CD14-positive monocyte (primary cell): ENCODE data around the gene LRRC7. TPM values are rescaled to one million over a fixed set of nuclear protein-coding genes. Genes with fewer than 3 reads are reported as not detected.

Source experiments
- DNase-seq, 3 donors: peaks; one replicate each; pipeline ENCODE4 v3.0.0-alpha.2; 2011 to 2022
- H2AFZ ChIP-seq: 2 replicates; pipeline ENCODE4 v1.6.0; 2012; ENCODE audit warnings: mild to moderate bottlenecking, low read depth, low read length, inconsistent platforms; ENCODE audit not compliant: insufficient read depth, poor library complexity, severe bottlenecking
- H3K27ac ChIP-seq, 2 donors: 1 replicate in 1 of 2; 2 replicates in 1 of 2; pipeline ENCODE4 v1.5.1; 2012 to 2013; ENCODE audit warnings: low read length in 2 of 2, control low read depth in 1 of 2, inconsistent platforms in 1 of 2, low read depth in 1 of 2, mild to moderate bottlenecking in 1 of 2
- H3K27me3 ChIP-seq, 2 donors: one replicate each; pipeline versions ENCODE4 v1.6.0 to v1.6.1; 2011 to 2013; ENCODE audit warnings: low read length in 2 of 2; ENCODE audit not compliant: control insufficient read depth in 2 of 2, insufficient read depth in 2 of 2
- H3K36me3 ChIP-seq, 2 donors: replicated peaks in 1 of 2; 1 replicate in 1 of 2; 2 replicates in 1 of 2; pipeline versions ENCODE4 v1.5.1 to v1.6.1; 2012 to 2013; ENCODE audit warnings: low read length in 2 of 2, control low read depth in 1 of 2, inconsistent platforms in 1 of 2, mild to moderate bottlenecking in 1 of 2; ENCODE audit not compliant: insufficient read depth in 2 of 2, control insufficient read depth in 1 of 2
- H3K4me1 ChIP-seq, 2 donors: 1 replicate in 1 of 2; 2 replicates in 1 of 2; pipeline versions ENCODE4 v1.5.1 to v1.6.1; 2012 to 2013; ENCODE audit warnings: low read length in 2 of 2, control low read depth in 1 of 2, inconsistent platforms in 1 of 2, mild to moderate bottlenecking in 1 of 2, moderate library complexity in 1 of 2; ENCODE audit not compliant: insufficient read depth in 2 of 2, control insufficient read depth in 1 of 2
- H3K4me2 ChIP-seq: replicated peaks from 2 replicates; pipeline ENCODE3; 2012; ENCODE audit warnings: low read length, moderate library complexity, mild to moderate bottlenecking; ENCODE audit not compliant: poor library complexity, severe bottlenecking; ENCODE audit errors: extremely low read depth
- H3K4me3 ChIP-seq, 3 experiments: fragments of 200-600 bp in 1 of 3; sonication (generic) in 1 of 3; replicated peaks in 1 of 3; 1 replicate in 2 of 3; 2 replicates in 1 of 3; pipeline ENCODE4 v1.5.1; 2011 to 2013; ENCODE audit warnings: low read length in 3 of 3, mild to moderate bottlenecking in 3 of 3, control low read depth in 2 of 3, low read depth in 2 of 3, inconsistent platforms in 1 of 3, moderate library complexity in 1 of 3
- H3K79me2 ChIP-seq: 2 replicates; pipeline ENCODE4 v1.6.0; 2012; ENCODE audit warnings: mild to moderate bottlenecking, control low read depth, inconsistent platforms, low read length, moderate library complexity; ENCODE audit not compliant: insufficient read depth
- H3K9ac ChIP-seq: 2 replicates; pipeline ENCODE4 v1.6.0; 2017; ENCODE audit warnings: low read length, mild to moderate bottlenecking; ENCODE audit not compliant: insufficient read depth, poor library complexity, severe bottlenecking
- H3K9me3 ChIP-seq, 2 donors: replicated peaks in 1 of 2; 1 replicate in 1 of 2; 2 replicates in 1 of 2; pipeline versions ENCODE4 v1.5.1 to v1.6.1; 2012 to 2013; ENCODE audit warnings: low read length in 2 of 2, control low read depth in 1 of 2; ENCODE audit not compliant: control insufficient read depth in 1 of 2, insufficient read depth in 1 of 2
- H4K20me1 ChIP-seq: 2 replicates; pipeline ENCODE4 v1.6.0; 2012; ENCODE audit warnings: mild to moderate bottlenecking, low read length, control low read depth, moderate library complexity; ENCODE audit not compliant: insufficient read depth
- H3K27ac Mint-ChIP-seq, 7 donors: one replicate each; pipeline ENCODE4 v1.8.0; 2020; ENCODE audit warnings: mild to moderate bottlenecking in 7 of 7, mixed read lengths in 7 of 7, moderate library complexity in 6 of 7, inconsistent platforms in 2 of 7
- H3K27me3 Mint-ChIP-seq, 3 donors: one replicate each; pipeline ENCODE4 v1.8.0; 2021 to 2022; ENCODE audit warnings: low read depth in 3 of 3, mild to moderate bottlenecking in 3 of 3, mixed read lengths in 3 of 3, moderate library complexity in 3 of 3, inconsistent platforms in 1 of 3
- H3K36me3 Mint-ChIP-seq, 2 donors: one replicate each; pipeline ENCODE4 v1.8.0; 2020; ENCODE audit warnings: mixed read lengths in 2 of 2, inconsistent platforms in 1 of 2, mild to moderate bottlenecking in 1 of 2
- H3K4me1 Mint-ChIP-seq: one replicate; pipeline ENCODE4 v1.8.0; 2020; ENCODE audit warnings: mild to moderate bottlenecking, mixed read lengths
- H3K4me3 Mint-ChIP-seq, 2 donors: one replicate each; pipeline ENCODE4 v1.8.0; 2020; ENCODE audit warnings: mild to moderate bottlenecking in 2 of 2, mixed read lengths in 2 of 2, moderate library complexity in 1 of 2
- H3K9me3 Mint-ChIP-seq, 7 donors: one replicate each; pipeline ENCODE4 v1.8.0; 2020 to 2022; ENCODE audit warnings: mixed read lengths in 7 of 7, mild to moderate bottlenecking in 6 of 7, moderate library complexity in 6 of 7, inconsistent platforms in 2 of 7
- WGBS: methylation state at CpG from one replicate; pipeline ENCODE4 v1.1.5; 2013; ENCODE audit warnings: missing lambda C conversion rate; ENCODE audit not compliant: insufficient coverage; 5-methylcytosine and 5-hydroxymethylcytosine counted together
- intact Hi-C, 2 donors: fragments of 100-400 bp; cut with micrococcal nuclease; formaldehyde crosslinking; loops; one replicate each; pipeline versions ENCODE4 v1.15.0 to v1.15.1; 2023
- polyA plus RNA-seq, 3 donors: library from polyadenylated mRNA; depleted of rRNA in 1 of 3; unstranded in 2 of 3; stranded (reverse) in 1 of 3; fragments of 300-500 nt in 2 of 3; fragments of >200 nt in 1 of 3; fragmentation: Illumina TruSeq in 2 of 3; gene quantifications; 1 replicate in 2 of 3; 2 replicates in 1 of 3; pipeline ENCODE4 v1.2.3, GENCODE V29; 2012 to 2021
- TF ChIP-seq, protein P1 (sequence below): fragments of 200-600 bp; IDR thresholded peaks from one replicate; pipeline ENCODE4 v1.8.0; 2022; ENCODE audit warnings: antibody characterized with exemption, mild to moderate bottlenecking

LRRC7 gene
- polyA plus RNA-seq, 3 donors: not detected

DNA sequence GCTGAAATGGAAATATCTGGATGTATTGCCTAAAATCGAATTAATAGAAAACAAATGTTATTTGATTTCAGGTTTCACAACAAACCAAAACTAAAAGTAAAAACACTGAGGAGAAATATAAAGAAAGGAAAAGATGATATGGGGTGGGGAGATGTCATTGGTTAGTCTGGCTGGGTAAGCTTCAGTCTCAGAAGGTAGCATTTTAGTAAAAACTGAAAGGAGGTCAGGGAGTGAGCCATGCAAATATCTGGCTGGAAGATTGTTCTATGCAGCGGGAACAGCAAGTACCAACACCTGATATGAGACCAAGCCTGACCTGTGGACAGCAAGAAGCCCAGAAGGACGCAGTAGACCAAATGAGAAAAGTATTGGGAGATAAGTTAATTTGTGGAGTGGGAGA, 373.1 kb downstream of the LRRC7 start:
- TF ChIP-seq, protein P1, sequence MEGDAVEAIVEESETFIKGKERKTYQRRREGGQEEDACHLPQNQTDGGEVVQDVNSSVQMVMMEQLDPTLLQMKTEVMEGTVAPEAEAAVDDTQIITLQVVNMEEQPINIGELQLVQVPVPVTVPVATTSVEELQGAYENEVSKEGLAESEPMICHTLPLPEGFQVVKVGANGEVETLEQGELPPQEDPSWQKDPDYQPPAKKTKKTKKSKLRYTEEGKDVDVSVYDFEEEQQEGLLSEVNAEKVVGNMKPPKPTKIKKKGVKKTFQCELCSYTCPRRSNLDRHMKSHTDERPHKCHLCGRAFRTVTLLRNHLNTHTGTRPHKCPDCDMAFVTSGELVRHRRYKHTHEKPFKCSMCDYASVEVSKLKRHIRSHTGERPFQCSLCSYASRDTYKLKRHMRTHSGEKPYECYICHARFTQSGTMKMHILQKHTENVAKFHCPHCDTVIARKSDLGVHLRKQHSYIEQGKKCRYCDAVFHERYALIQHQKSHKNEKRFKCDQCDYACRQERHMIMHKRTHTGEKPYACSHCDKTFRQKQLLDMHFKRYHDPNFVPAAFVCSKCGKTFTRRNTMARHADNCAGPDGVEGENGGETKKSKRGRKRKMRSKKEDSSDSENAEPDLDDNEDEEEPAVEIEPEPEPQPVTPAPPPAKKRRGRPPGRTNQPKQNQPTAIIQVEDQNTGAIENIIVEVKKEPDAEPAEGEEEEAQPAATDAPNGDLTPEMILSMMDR: no peak
- Mint-ChIP-seq H3K9me3 (peaks cover under 1 to 9% (median 2%) of the 10 kb centered on the region in 7 donors), H3K4me3 (no peak overlapping the region), H3K27ac (no peak overlapping the region), H3K27me3 (no peaks in the 10 kb centered on the region), H3K4me1 (no peaks in the 10 kb centered on the region), H3K36me3 (no peaks in the 10 kb centered on the region)
- Histone ChIP-seq H3K27ac (no peak overlapping the region), H2AFZ (no peak overlapping the region), H3K4me1 (no peaks in the 10 kb centered on the region), H3K9me3 (no peaks in the 10 kb centered on the region), H3K9ac (no peak overlapping the region), H3K79me2 (no peaks in the 10 kb centered on the region), H3K27me3 (no peaks in the 10 kb centered on the region), H3K4me3 (no peak overlapping the region), H3K4me2 (no peak overlapping the region), H3K36me3 (no peaks in the 10 kb centered on the region), H4K20me1 (no peaks in the 10 kb centered on the region)
- intact Hi-C loops: no loop called here
- no peak for DNase-seq
- WGBS: 86% methylated on average over 2 of the region's 3 CpGs

DNA sequence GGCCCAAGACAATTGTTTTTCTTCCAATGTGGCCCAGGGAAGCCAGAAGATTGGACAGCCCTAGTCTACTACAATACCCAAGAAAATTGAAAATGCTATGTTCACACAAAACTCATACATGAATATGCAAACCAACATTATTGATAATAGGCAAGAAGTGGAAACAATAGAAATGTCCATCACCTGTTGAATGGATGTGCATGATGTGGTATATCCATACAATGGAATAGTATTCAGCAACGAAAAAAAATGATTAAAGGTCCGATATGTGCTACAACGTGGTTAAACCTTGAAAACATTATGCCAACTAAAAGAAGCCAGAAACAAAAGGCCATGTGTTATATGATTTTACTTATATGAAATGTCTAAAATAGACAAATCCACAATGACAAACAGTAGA, 375.3 kb downstream of the LRRC7 start:
- no peak for DNase-seq
- no peak overlapping the region for H3K27ac ChIP-seq
- TF ChIP-seq, protein P1: no peak
- H3K79me2 ChIP-seq: no peaks in the 10 kb centered on the region
- no peaks in the 10 kb centered on the region for H3K9me3 ChIP-seq
- Mint-ChIP-seq H3K27ac (no peak overlapping the region), H3K4me1 (no peaks in the 10 kb centered on the region), H3K9me3 (peaks cover 2 to 9% (median 5%) of the 10 kb centered on the region in 7 donors), H3K27me3 (no peaks in the 10 kb centered on the region), H3K36me3 (no peaks in the 10 kb centered on the region), H3K4me3 (no peak overlapping the region)
- H3K4me2 ChIP-seq: no peak overlapping the region
- H3K4me1 ChIP-seq: no peaks in the 10 kb centered on the region
- H2AFZ ChIP-seq: no peak overlapping the region
- H4K20me1 ChIP-seq: no peaks in the 10 kb centered on the region
- no peaks in the 10 kb centered on the region for H3K36me3 ChIP-seq
- H3K4me3 ChIP-seq: no peak overlapping the region
- no peak overlapping the region for H3K9ac ChIP-seq
- no peaks in the 10 kb centered on the region for H3K27me3 ChIP-seq
- intact Hi-C loops: no loop called here
- no CpG with 5 or more reads among the region's 3 CpGs for WGBS
